Activated CD4-positive, CD25-positive, alpha-beta regulatory T cell treated with anti-CD3 and anti-CD28 coated beads, Interleukin-2, amount 50 U/mL, for 16 hours (primary cell): ENCODE data around the gene TFAP2B.

Experiments
- DNase-seq: peaks from one replicate; pipeline ENCODE4 v3.0.0-alpha.2; 2020; ENCODE audit warnings: low read depth, low spot score

TFAP2B gene

GRCh38 chr6:50848989-50849795, 30.5 kb downstream of the TFAP2B start:
- DNase-seq, result no peak

GRCh38 chr6:50849796-50850180, 31.1 kb downstream of the TFAP2B start:
- no peak for DNase-seq

- no peak for DNase-seq
Measured at GRCh38 chr6:50850223-50851048, 31.8 kb downstream of the TFAP2B start.

GRCh38 chr6:50851049-50851845, 32.6 kb downstream of the TFAP2B start:
- no peak for DNase-seq

GRCh38 chr6:50853939-50854338, 35.3 kb downstream of the TFAP2B start:
- DNase-seq, result no peak

GRCh38 chr6:50861692-50862091, 43.0 kb downstream of the TFAP2B start:
- DNase-seq, result no peak

- no peak for DNase-seq
Measured at GRCh38 chr6:50862176-50862575, 43.5 kb downstream of the TFAP2B start.

GRCh38 chr6:50864601-50865000, 45.9 kb downstream of the TFAP2B start:
- DNase-seq, result no peak

- DNase-seq, result no peak
Measured at GRCh38 chr6:50868466-50868865, 49.8 kb downstream of the TFAP2B start.

GRCh38 chr6:50873167-50873566, 54.5 kb downstream of the TFAP2B start:
- DNase-seq, result no peak

GRCh38 chr6:50884364-50884763, 65.7 kb downstream of the TFAP2B start:
- DNase-seq, result no peak

GRCh38 chr6:50887112-50887511, 68.4 kb downstream of the TFAP2B start:
- no peak for DNase-seq

- no peak for DNase-seq
Measured at GRCh38 chr6:50889497-50889896, 70.8 kb downstream of the TFAP2B start.

- no peak for DNase-seq
Measured at GRCh38 chr6:50889935-50890334, 71.3 kb downstream of the TFAP2B start.

- no peak for DNase-seq
Measured at GRCh38 chr6:50890579-50890978, 71.9 kb downstream of the TFAP2B start.

- no peak for DNase-seq
Measured at GRCh38 chr6:50891290-50891689, 72.6 kb downstream of the TFAP2B start.
